Liver (tissue), 9 donors: Measurements from ENCODE around the gene P3H4. TPM values are rescaled to one million over a fixed set of nuclear protein-coding genes. Genes with fewer than 3 reads are reported as not detected.
A peak's percentile ranks its signal among the peaks of the same experiment; 100 is the strongest.

ENCODE experiments used
- DNase-seq: peaks from one replicate; pipeline ENCODE4 v3.0.0-alpha.2; 2017; ENCODE audit warnings: low spot score
- H3K27ac ChIP-seq, 2 donors: one replicate each; pipeline ENCODE4 v1.7.0; 2013; ENCODE audit warnings: inconsistent platforms in 2 of 2, low read length in 2 of 2, control low read depth in 1 of 2, low read depth in 1 of 2, mild to moderate bottlenecking in 1 of 2
- H3K27me3 ChIP-seq, 4 donors: one replicate each; pipeline versions ENCODE4 v1.6.1 to v1.7.0; 2013; ENCODE audit warnings: low read length in 3 of 4, inconsistent platforms in 1 of 4, mild to moderate bottlenecking in 1 of 4, moderate library complexity in 1 of 4; ENCODE audit not compliant: control insufficient read depth in 4 of 4, insufficient read depth in 4 of 4
- H3K36me3 ChIP-seq, 4 donors: one replicate each; pipeline versions ENCODE4 v1.6.1 to v1.7.0; 2013; ENCODE audit warnings: low read length in 3 of 4, mild to moderate bottlenecking in 3 of 4, low read depth in 1 of 4, moderate library complexity in 1 of 4; ENCODE audit not compliant: control insufficient read depth in 4 of 4, insufficient read depth in 3 of 4
- H3K4me1 ChIP-seq, 4 donors: one replicate each; pipeline versions ENCODE4 v1.6.1 to v1.7.0; 2013; ENCODE audit warnings: low read length in 3 of 4, mild to moderate bottlenecking in 3 of 4, moderate library complexity in 1 of 4; ENCODE audit not compliant: control insufficient read depth in 4 of 4, insufficient read depth in 4 of 4
- H3K4me3 ChIP-seq, 3 donors: one replicate each; pipeline versions ENCODE4 v1.6.1 to v1.7.0; 2013; ENCODE audit warnings: low read length in 3 of 3, control low read depth in 1 of 3, low read depth in 1 of 3, mild to moderate bottlenecking in 1 of 3
- H3K9ac ChIP-seq, 2 donors: one replicate each; pipeline ENCODE4 v1.7.0; 2013; ENCODE audit warnings: low read length in 2 of 2, mild to moderate bottlenecking in 2 of 2, moderate library complexity in 2 of 2, control low read depth in 1 of 2, low read depth in 1 of 2
- H3K9me3 ChIP-seq, 4 donors: one replicate each; pipeline versions ENCODE4 v1.6.1 to v1.7.0; 2013; ENCODE audit warnings: low read length in 3 of 4; ENCODE audit not compliant: control insufficient read depth in 4 of 4
- EGR1 ChIP-seq, 2 donors: IDR thresholded peaks; 2 replicates each; pipeline ENCODE4 v1.6.1; 2016 to 2018; ENCODE audit warnings: antibody characterized with exemption in 2 of 2, low read depth in 2 of 2
- FOXA2 ChIP-seq: IDR thresholded peaks from 2 replicates; pipeline ENCODE4 v1.6.1; 2016; ENCODE audit warnings: antibody characterized with exemption
- GABPA ChIP-seq, 2 donors: IDR thresholded peaks in 1 of 2; conservative IDR thresholded peaks in 1 of 2; 2 replicates each; pipeline ENCODE4 v1.6.1; 2016; ENCODE audit warnings: antibody characterized with exemption in 2 of 2, mild to moderate bottlenecking in 1 of 2, moderate library complexity in 1 of 2
- HNF4A ChIP-seq, 2 donors: conservative IDR thresholded peaks; 2 replicates each; pipeline ENCODE4 v1.6.1; 2016; ENCODE audit warnings: antibody characterized with exemption in 2 of 2, mild to moderate bottlenecking in 2 of 2
- JUND ChIP-seq, 2 donors: IDR thresholded peaks; 2 replicates each; pipeline ENCODE4 v1.6.1; 2016; ENCODE audit warnings: antibody characterized with exemption in 2 of 2
- NR2F2 ChIP-seq: IDR thresholded peaks from 2 replicates; pipeline ENCODE4 v1.6.1; 2016; ENCODE audit warnings: antibody characterized with exemption
- RAD21 ChIP-seq, 2 donors: IDR thresholded peaks; 2 replicates each; pipeline ENCODE4 v1.6.1; 2016; ENCODE audit warnings: antibody characterized with exemption in 2 of 2, mild to moderate bottlenecking in 2 of 2
- RXRA ChIP-seq, 2 donors: IDR thresholded peaks; 2 replicates each; pipeline ENCODE4 v1.6.1; 2017 to 2018; ENCODE audit warnings: antibody characterized with exemption in 2 of 2, mild to moderate bottlenecking in 1 of 2
- SP1 ChIP-seq: IDR thresholded peaks from 2 replicates; pipeline ENCODE4 v1.6.1; 2018; ENCODE audit warnings: antibody characterized with exemption, mild to moderate bottlenecking
- TAF1 ChIP-seq: conservative IDR thresholded peaks from 2 replicates; pipeline ENCODE4 v1.6.1; 2016; ENCODE audit warnings: antibody characterized with exemption, mild to moderate bottlenecking
- YY1 ChIP-seq: IDR thresholded peaks from 2 replicates; pipeline ENCODE4 v1.6.1; 2016; ENCODE audit warnings: antibody characterized with exemption, mild to moderate bottlenecking
- ZBTB33 ChIP-seq: IDR thresholded peaks from 2 replicates; pipeline ENCODE4 v1.6.1; 2016; ENCODE audit warnings: antibody characterized with exemption
- whole genome bisulfite sequencing: extraction: QIAGEN DNeasy Blood & Tissue Kit; methylation state at CpG from one replicate; pipeline ENCODE4 v1.1.7; 2013; 5-methylcytosine and 5-hydroxymethylcytosine counted together
- polyA plus RNA-seq, 2 donors: library from polyadenylated mRNA; stranded (reverse) in 1 of 2; unstranded in 1 of 2; fragments of 200-250 nt in 1 of 2; fragments of >200 nt in 1 of 2; fragmentation: Nextera tagmentation in 1 of 2; extraction: Ambion mirVana in 1 of 2; gene quantifications; one replicate each; pipeline versions ENCODE4 v1.2.1 to v1.2.3, GENCODE V29; 2013 to 2015
- total RNA-seq, 2 donors: library from RNA; depleted of rRNA; stranded (reverse); fragments of >200 nt; gene quantifications; one replicate each; pipeline ENCODE4 v1.2.3, GENCODE V29; 2014
- TF ChIP-seq, protein P1 (sequence below): IDR thresholded peaks from 2 replicates; pipeline ENCODE4 v1.6.1; 2016; ENCODE audit warnings: antibody characterized with exemption
- donor health status: healthy.
- donor health status: healthy.
- donor health status: healthy.
- donor health status: healthy.
- donor health status: healthy.

P3H4 gene
- total and polyA plus RNA-seq, 4 donors: 1.7 to 5.6 (median 2.3) TPM

GRCh38 chr17:41796121-41796895 lies 15.4 kb downstream of the P3H4 start:
- no peak overlapping the region for H3K4me3 ChIP-seq
- no peaks in the 10 kb centered on the region for H3K36me3 ChIP-seq
- no peak for TF ChIP-seq SP1
- no peak for TF ChIP-seq NR2F2
- no peak for TF ChIP-seq TAF1
- no peak for TF ChIP-seq RAD21 (IDR thresholded peaks at IDR 0.05)
- no peak for TF ChIP-seq EGR1 (IDR thresholded peaks at IDR 0.05; ENCODE audit: low read depth in 2 of 2)
- TF ChIP-seq YY1: no peak
- no peak overlapping the region for H3K9ac ChIP-seq
- WGBS: 90% methylated on average over 10 of the region's 10 CpGs
- H3K27me3 ChIP-seq: no peaks in the 10 kb centered on the region
- peaks cover 0 to 7% (median 4%) of the 10 kb centered on the region in 4 donors for H3K4me1 ChIP-seq
- no peak overlapping the region for H3K27ac ChIP-seq
- H3K9me3 ChIP-seq: no peaks in the 10 kb centered on the region
- no peak for DNase-seq

DNA sequence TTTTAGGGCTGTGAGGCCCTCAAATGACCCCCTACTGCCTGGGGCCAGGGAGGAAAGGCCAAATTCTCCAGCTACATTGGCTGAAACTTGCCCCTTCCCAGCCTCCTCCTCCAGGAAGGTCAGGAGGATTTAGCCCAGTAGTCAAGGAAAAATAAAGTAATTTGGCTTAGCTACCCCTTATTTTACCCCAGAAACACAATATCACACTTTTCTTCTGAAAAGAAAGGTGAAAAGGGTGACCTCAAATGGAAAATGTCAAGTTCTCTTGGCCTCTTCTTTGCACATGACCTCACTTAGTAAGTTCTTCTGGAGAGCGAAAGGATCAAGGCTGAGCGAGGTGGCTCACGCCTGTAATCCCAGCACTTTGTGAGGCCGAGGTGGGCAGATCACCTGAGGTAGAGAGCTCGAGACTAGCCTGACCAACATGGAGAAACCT lies 17.2 kb downstream of the P3H4 start:
- Histone ChIP-seq H3K27ac (no peak overlapping the region), H3K9me3 (no peaks in the 10 kb centered on the region), H3K36me3 (no peaks in the 10 kb centered on the region), H3K9ac (no peak overlapping the region), H3K4me3 (no peak overlapping the region), H3K27me3 (no peaks in the 10 kb centered on the region), H3K4me1 (peaks cover 0 to 7% (median 0%) of the 10 kb centered on the region in 4 donors)
- no peak for TF ChIP-seq EGR1 (IDR thresholded peaks at IDR 0.05; ENCODE audit: low read depth in 2 of 2)
- TF ChIP-seq RXRA (IDR thresholded peaks at IDR 0.05): peak; percentile 50 to 52
- TF ChIP-seq NR2F2: peak; percentile 85
- WGBS: 95% methylated on average over 5 of the region's 5 CpGs
- no peak for DNase-seq

DNA sequence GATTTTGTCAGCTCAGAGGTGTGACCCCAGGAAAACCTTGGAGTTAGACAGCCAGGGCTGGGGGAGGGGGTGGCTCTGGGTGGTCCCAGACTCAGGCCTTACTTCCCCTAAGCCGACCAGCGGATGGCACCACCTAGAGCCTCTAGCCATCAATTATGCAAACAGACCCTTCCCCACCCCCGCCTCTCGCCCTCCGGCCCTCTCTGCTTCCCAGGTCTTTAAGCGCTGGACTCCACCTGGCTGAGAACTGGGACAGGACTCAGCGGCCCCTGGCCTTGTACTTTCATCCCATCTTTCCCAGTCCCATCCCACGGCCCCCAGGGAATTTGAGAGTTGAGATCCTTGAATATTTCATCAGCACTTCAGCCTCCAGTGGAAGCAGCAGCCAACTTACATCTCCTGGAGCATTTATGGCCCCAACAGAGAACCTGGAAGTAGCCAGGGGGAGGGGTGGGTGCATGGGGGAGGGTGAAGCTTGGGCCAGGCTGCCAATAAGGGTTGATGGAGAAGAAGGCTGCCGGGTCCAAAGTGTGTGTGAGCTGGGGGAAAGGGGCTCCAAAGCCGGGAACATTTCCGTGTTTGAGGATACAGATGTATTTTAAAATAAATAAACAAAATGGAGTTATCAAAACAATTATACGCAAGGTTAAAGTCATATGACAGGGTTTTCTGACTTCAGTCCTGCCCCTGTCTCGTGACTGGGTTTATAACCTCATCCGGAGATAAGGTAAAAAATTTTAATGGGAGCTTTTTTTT lies 17.8 kb downstream of the P3H4 start:
- Histone ChIP-seq H3K4me3 (no peak overlapping the region), H3K4me1 (peaks cover 0 to 7% (median 0%) of the 10 kb centered on the region in 4 donors)

More for the DNA sequence above, 17.8 kb downstream of the P3H4 start:
- H3K36me3 ChIP-seq: no peaks in the 10 kb centered on the region
- 67% methylated on average over 14 of the region's 14 CpGs for WGBS
- no peak for TF ChIP-seq YY1
- no peak for TF ChIP-seq TAF1
- TF ChIP-seq RAD21 (IDR thresholded peaks at IDR 0.05): no peak
- no peak for TF ChIP-seq HNF4A (conservative IDR thresholded peaks at IDR 0.05)
- no peak for TF ChIP-seq FOXA2
- no peak for TF ChIP-seq RXRA (IDR thresholded peaks at IDR 0.05)
- no peak for TF ChIP-seq SP1
- TF ChIP-seq JUND (IDR thresholded peaks at IDR 0.05): no peak
- TF ChIP-seq GABPA (IDR thresholded peaks at IDR 0.05 in 1 of 2, conservative IDR thresholded peaks at IDR 0.05 in 1 of 2): no peak
- TF ChIP-seq, protein P1, sequence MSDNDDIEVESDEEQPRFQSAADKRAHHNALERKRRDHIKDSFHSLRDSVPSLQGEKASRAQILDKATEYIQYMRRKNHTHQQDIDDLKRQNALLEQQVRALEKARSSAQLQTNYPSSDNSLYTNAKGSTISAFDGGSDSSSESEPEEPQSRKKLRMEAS: no peak
- no peak for TF ChIP-seq ZBTB33
- peak overlapping the region in 1 of 2 donors; percentile 3 for H3K27ac ChIP-seq
- no peaks in the 10 kb centered on the region for H3K27me3 ChIP-seq
- H3K9ac ChIP-seq: no peak overlapping the region
- no peak for DNase-seq
- no peaks in the 10 kb centered on the region for H3K9me3 ChIP-seq
